ENCODE data around the gene RHOT2. TPM values are rescaled to one million over a fixed set of nuclear protein-coding genes. Genes with fewer than 3 reads are reported as not detected.

Gene RHOT2
- total RNA-seq, 1 donor from 2014 or later = 93.2 TPM

GRCh38 chr16:683396-684070 lies 15.6 kb downstream of the RHOT2 start:
- Mint-ChIP-seq H3K36me3 (ENCODE audit: low read depth, unreplicated experiment) (peaks cover 10% of the 10 kb centered on the region), H3K27me3 (ENCODE audit: low read depth, unreplicated experiment) (no peaks in the 10 kb centered on the region), H3K4me1 (ENCODE audit: low read depth, unreplicated experiment) (peaks cover 13% of the 10 kb centered on the region), H3K9me3 (ENCODE audit: unreplicated experiment) (no peaks in the 10 kb centered on the region), H3K27ac (ENCODE audit: unreplicated experiment) (peak overlapping the region; percentile 47), H3K4me3 (ENCODE audit: unreplicated experiment) (peak overlapping the region; percentile 78)
- peaks cover 3% of the 10 kb centered on the region for H3K36me3 ChIP-seq (ENCODE audit: insufficient read depth, low read length)
- H3K9me3 ChIP-seq (ENCODE audit: insufficient read depth, low read depth, low read length) = no peaks in the 10 kb centered on the region
- peaks cover 31% of the 10 kb centered on the region for H4K20me1 ChIP-seq (ENCODE audit: insufficient read depth, low read length)
- H3K4me1 ChIP-seq (ENCODE audit: insufficient read depth, low read length) = peaks cover 32% of the 10 kb centered on the region
- DNase-seq (ENCODE audit: low read depth) = no peak
- peak overlapping the region; percentile 50 for H3K27ac ChIP-seq (ENCODE audit: low read depth, low read length)
- no peaks in the 10 kb centered on the region for H3K27me3 ChIP-seq (ENCODE audit: insufficient read depth, low read length)
- peak overlapping the region; percentile 65 for H3K9ac ChIP-seq (ENCODE audit: low read length)
- H3K79me2 ChIP-seq (ENCODE audit: insufficient read depth, low read length) = peaks cover 64% of the 10 kb centered on the region
- H3K4me2 ChIP-seq (ENCODE audit: low read length) = peak overlapping the region; percentile 88
- no peak for FAIRE-seq
- TF ChIP-seq EZH2 (IDR thresholded peaks at IDR 0.05; ENCODE audit: insufficient read depth, low read length) (no peak), CTCF (IDR thresholded peaks at IDR 0.05; ENCODE audit: insufficient read depth, low read depth, low read length) (no peak)
- H3K4me3 ChIP-seq (ENCODE audit: insufficient read depth, low read depth, low read length) = peak overlapping the region; percentile 57
- H2AFZ ChIP-seq (ENCODE audit: low read depth, low read length) = no peak overlapping the region

- Mint-ChIP-seq H3K27me3 (ENCODE audit: low read depth, unreplicated experiment) (no peaks in the 10 kb centered on the region), H3K9me3 (ENCODE audit: unreplicated experiment) (no peaks in the 10 kb centered on the region), H3K4me1 (ENCODE audit: low read depth, unreplicated experiment) (peaks cover 13% of the 10 kb centered on the region), H3K27ac (ENCODE audit: unreplicated experiment) (peak within 1 kb of the TSS; percentile 47), H3K36me3 (ENCODE audit: low read depth, unreplicated experiment) (peaks cover 10% of the 10 kb centered on the region), H3K4me3 (ENCODE audit: unreplicated experiment) (peak within 1 kb of the TSS; percentile 78)
- no peaks in the 10 kb centered on the region for H3K27me3 ChIP-seq (ENCODE audit: insufficient read depth, low read length)
- peak within 1 kb of the TSS; percentile 88 for H3K4me2 ChIP-seq (ENCODE audit: low read length)
- peak within 1 kb of the TSS; percentile 57 for H3K4me3 ChIP-seq (ENCODE audit: insufficient read depth, low read depth, low read length)
- DNase-seq (ENCODE audit: low read depth) (peak; percentile 87), FAIRE-seq (no peak)
- peak within 1 kb of the TSS; percentile 65 for H3K9ac ChIP-seq (ENCODE audit: low read length)
- peaks cover 3% of the 10 kb centered on the region for H3K36me3 ChIP-seq (ENCODE audit: insufficient read depth, low read length)
- no peak for TF ChIP-seq CTCF (IDR thresholded peaks at IDR 0.05; ENCODE audit: insufficient read depth, low read depth, low read length)
- TF ChIP-seq EZH2 (IDR thresholded peaks at IDR 0.05; ENCODE audit: insufficient read depth, low read length) = no peak
- H2AFZ ChIP-seq (ENCODE audit: low read depth, low read length) = peak within 1 kb of the TSS; percentile 18
- H3K27ac ChIP-seq (ENCODE audit: low read depth, low read length) = peak within 1 kb of the TSS; percentile 50
- peaks cover 31% of the 10 kb centered on the region for H4K20me1 ChIP-seq (ENCODE audit: insufficient read depth, low read length)
- H3K4me1 ChIP-seq (ENCODE audit: insufficient read depth, low read length) = peaks cover 32% of the 10 kb centered on the region
- peaks cover 71% of the 10 kb centered on the region for H3K79me2 ChIP-seq (ENCODE audit: insufficient read depth, low read length)
- no peaks in the 10 kb centered on the region for H3K9me3 ChIP-seq (ENCODE audit: insufficient read depth, low read depth, low read length)
Observed at GRCh38 chr16:684071-684794, 16.3 kb downstream of the RHOT2 start, which contains the start of gene JMJD8. JMJD8 (minus strand) TSS chr16:684334; CDS start chr16:684319, 15 bp downstream.
